Measurements from ENCODE around the gene SEC14L1.
"Not testable (repeated sequence)": the region's sequence is repeated elsewhere in the genome, so short reads cannot be mapped to it uniquely, and the experiment has no call there.

The SEC14L1 gene

DNA sequence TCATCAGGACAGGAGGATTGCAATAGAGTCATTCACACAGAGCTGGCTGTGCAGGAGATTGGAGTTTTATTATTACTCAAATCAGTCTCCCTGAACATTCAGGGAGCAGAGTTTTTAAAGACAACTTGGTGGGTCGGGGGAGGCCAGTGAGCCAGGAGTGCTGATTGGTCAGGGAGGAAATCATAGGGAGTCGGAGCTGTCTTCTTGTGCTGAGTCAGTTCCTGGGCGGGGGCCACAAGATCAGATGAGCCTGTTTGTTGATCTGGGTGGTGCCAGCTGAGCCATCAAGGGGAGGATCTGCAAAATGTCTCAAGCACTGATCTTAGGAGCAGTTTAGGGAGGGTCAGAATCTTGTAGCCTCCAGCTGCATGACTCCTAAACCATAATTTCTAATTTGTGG is 2.9 kb upstream of the SEC14L1 start:
- DNase-seq (ENCODE audit: insufficient read length, low spot score); FAIRE-seq: not testable (repeated sequence)

DNA sequence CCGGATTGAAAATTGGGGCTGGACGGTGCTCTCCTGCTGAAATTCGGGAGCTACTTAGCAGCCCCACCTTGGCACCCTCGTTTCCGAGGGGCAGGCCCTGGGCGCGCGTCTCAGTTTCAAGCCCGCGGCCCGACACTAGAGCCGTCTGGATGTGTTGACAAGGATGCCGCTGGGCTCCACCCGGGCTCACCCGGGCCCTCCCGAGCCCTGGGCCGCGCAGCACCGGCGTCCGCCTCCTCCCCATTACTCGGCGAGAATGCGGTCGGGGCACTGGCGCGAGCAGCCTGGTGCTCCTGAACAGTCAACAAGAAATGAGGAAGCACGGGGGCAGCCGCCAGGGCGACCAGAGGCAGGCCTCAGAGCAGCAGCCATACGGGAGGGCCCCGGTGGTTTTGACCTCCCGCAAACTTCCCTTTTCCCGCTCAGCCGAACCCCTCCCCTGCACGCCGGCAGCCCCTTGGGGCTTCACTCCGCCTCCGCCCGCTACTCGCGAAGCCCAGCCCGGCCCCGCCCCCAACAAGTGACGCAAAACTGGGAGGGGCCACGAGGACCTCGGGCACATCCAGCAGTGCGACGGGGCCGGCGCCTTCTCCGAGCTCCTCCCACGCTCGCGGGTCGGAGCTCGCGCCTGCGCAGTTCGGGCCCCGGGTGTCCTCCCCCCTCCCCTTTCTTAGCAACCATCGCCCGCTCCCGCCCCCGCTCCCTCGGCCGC is 447 bp upstream of the SEC14L1 start:
- DNase-seq (ENCODE audit: insufficient read length, low spot score) (peak; percentile 81), FAIRE-seq (peak; percentile 84)

DNA sequence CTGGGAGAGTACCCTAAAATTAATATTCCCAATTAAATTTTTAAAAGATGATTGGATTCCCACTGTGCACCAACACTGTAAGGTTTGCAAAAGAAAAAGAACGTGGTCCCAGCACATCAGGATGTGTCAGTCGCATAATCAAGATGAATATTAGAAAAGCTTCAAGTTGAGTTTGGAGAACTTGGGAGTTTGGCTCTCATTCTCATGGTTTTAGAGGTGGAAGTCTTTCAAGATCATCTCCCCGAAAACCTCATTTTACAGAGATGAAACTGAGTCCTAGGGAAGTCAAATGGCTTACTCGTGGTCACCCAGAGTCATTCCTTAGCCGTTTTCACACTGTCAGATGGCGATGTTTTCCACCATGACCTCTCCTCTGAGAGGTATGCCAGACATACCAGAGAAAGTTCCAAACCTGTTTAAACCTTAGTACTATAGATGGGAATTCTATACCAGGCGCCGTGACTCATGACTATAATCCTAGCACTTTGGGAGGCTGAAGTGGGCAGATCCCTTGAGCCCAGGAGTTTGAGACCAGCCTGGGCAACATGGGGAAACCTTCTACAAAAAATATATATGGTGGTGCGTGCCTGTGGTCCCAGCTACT is 1.2 kb downstream of the SEC14L1 start:
- DNase-seq (ENCODE audit: insufficient read length, low spot score) (no peak), FAIRE-seq (no peak)

DNA sequence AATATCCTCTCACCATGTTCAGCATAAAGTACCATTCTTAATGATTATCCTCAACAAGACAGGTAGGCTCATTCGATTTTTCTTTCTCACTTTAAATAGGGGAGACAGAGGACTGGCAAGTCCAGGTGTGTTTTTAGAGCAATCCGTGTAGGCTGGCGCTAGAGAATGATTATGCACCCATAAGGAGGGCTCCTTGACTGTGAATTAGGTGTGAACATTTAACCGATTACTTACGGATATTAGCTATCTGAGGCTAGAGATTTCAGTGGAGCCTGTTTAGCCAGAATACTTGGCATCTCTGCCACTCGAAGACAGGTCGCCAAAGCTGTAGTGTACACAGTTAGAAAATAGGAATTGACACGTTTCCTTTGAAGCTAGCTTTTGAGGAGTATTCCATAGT is 1.9 kb downstream of the SEC14L1 start:
- DNase-seq (ENCODE audit: insufficient read length, low spot score) (no peak), FAIRE-seq (peak; percentile 35)

DNA sequence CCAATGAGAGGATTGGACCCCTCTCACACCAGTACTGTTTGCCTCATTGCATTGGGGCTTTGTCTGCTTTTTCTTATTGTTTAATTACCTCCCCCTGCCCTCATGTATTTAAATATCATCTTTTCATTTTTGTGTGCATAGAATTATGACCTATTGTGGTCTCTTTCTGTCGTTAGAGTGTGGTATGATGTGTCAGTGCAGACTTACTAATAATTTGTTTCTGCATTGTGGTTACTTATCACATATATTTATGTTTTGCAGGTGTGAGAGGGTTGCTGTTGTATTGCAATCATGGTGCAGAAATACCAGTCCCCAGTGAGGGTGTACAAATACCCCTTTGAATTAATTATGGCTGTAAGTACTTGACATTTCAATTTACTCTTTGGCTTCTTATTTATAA is 2.5 kb downstream of the SEC14L1 start:
- FAIRE-seq (no peak), DNase-seq (ENCODE audit: insufficient read length, low spot score) (no peak)

DNA sequence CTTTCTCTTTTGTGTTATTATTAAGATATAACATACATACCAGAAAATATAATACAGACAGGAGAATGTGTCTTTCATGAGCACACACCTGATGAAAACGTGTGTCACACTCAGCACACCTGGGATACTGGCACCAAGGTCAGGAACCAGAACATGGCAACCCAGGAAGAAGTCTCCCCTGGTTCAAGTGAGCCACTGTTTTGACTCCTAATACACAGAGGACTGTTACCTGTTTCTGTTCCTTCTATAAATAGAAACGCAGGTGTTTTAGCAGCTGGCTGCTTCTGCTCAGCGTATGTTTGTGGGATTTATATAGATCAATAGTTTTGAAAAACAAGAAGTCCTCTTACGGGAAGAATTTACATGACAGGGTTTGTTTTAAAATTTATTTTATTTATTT is 3.5 kb downstream of the SEC14L1 start:
- FAIRE-seq (peak; percentile 79), DNase-seq (ENCODE audit: insufficient read length, low spot score) (no peak)

DNA sequence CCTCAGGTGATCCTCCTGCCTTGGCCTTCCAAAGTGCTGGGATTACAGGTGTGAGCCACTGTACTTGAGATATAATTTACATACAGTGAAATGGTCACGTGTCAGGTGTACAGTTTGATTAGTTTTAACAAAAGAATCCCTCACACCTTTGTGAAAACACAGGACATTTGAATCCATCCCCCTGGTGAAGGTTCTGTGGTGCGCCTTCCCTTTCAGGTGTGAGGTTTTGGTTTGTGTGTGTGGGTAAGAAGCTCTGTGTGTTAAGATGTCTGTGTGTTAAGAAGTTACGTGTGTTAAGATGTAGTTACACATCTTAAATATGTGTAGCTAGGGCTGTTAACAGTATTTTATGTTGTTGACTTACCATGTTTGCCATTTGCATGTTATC is 4.4 kb downstream of the SEC14L1 start:
- FAIRE-seq (no peak), DNase-seq (ENCODE audit: insufficient read length, low spot score) (no peak)

DNA sequence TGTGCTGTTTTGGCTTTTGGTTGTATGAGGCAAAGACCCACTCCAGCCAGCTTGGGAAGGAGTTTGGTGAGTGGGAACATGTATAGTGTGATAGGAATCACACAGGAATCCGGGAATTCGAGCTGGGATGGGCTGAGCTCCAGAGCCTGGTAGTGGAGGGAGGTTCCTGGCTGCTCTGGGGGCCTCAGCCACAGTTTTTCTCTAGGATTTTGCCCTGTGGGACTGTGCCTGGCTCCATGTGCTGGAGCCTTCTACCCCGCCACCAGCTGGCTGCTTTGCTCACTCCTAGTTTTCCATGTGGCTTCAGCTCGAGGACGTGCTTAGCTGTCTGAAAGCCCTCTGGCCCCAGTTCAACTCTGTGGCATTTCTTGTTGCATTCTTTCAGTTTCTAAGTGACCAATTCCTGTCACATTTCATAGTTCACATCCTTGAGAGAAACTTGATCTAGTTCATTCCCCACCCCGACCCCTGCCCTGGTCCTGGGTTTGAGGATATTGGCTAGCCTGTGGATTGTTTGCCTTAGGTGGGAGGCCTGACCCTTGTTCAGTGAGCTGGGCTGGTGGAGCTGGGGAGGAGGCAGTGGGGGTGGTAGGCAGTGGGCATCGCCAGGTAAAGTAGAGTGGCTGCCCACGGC is 5.0 kb downstream of the SEC14L1 start:
- DNase-seq (ENCODE audit: insufficient read length, low spot score) = no peak
- FAIRE-seq = peak; percentile 93

DNA sequence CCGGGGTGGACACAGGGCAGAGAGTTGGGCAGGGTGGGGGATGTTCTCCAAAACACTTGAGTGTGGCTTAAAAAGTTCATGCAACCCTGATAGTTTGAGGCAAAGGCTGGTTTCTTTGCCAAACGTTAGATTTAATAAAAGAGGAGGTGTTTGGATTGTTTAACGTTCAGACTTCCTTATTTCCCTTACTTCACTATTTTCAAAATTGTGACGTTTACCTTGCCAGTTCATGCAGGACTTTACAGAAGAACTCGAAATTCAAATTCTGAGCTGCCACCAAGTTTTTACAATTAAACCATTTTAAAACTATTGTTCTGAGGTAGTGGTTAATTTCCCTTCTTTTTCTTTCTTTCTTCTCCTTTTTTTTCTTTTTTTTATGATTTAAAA is 5.5 kb downstream of the SEC14L1 start:
- peak; percentile 40 for FAIRE-seq
- no peak for DNase-seq (ENCODE audit: insufficient read length, low spot score)

DNA sequence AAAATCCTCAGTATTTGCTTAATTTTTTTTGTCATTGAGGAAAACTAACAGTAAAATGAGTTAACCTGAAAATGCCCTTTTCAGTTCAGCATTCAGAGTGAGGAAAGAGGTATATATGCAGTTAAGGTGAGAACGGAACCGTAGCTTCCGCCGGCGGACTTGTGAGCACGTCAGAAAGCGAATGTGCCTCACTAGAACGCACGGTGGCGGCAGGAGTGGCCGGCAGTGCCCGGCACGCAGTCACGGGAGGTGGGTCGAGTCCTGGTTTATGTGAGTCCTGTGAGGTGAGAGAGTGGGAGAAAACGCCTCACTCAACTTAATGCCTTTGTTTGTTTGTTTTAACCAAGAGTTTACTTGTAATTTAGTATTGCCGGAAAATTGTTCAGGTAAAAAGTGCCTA is 6.1 kb downstream of the SEC14L1 start:
- DNase-seq (ENCODE audit: insufficient read length, low spot score) (no peak), FAIRE-seq (no peak)

DNA sequence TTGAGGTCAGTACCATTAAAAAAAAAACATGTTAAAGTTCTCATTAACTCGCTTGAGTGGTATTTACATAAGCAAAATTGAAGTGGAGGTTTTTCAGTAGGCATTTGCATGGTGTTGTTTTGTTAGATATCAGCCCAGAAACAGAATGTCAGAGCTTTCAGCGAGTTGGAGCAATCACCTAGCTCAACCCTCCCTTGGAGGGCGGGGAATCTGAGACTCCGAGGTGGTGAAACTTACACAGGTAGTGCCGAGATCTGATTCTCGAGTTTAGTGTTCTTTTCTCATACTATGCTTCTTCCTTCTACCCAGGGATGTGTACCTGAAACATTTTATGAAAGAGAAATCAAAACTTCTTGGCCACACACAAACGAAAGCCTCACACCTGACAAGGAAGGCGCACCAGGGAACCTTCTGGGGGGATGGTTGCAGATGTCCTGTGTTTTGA is 6.6 kb downstream of the SEC14L1 start:
- DNase-seq (ENCODE audit: insufficient read length, low spot score) (no peak), FAIRE-seq (peak; percentile 91)

DNA sequence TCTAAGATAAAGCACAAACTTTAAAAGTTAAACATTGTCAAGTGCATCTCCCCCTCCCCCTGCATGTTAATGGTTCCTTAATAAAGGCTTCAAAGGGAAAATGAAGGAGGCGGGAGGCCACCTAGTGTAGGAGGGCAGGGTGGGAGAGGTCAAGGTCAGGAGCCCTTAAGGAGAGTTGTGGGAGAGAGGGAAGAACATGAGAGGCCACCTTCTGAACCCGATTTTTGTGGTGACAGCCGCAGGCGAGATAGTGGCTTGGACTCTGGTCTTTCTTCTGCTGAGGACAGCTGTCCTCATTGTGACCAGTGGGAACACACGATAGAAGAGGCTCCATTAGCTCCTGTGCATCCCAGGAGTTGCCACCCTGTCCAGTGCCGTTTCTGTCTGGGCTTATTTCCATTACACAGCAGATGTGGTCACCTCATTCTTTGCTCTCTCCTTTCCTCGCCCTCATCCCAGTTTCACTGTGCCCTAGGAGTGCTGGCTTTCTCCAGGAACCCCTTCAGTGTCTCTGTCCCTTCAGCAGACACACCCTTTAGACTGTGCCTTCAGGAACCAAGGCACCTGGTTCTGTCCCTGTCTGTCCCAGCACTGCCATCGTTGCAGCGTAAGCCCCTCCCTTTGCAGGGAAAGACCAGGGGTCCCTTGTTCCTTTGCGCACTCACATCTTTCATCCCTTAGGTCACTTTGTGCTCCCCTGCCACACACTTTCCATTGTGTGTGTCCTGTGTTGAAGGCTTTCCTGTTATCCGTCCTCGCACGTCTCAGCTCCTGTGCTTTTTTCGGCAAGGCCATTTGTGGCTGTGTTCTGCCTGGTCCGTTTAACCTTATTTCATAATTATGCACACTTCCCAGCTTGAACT is 7.5 kb downstream of the SEC14L1 start:
- FAIRE-seq (no peak), DNase-seq (ENCODE audit: insufficient read length, low spot score) (no peak)

DNA sequence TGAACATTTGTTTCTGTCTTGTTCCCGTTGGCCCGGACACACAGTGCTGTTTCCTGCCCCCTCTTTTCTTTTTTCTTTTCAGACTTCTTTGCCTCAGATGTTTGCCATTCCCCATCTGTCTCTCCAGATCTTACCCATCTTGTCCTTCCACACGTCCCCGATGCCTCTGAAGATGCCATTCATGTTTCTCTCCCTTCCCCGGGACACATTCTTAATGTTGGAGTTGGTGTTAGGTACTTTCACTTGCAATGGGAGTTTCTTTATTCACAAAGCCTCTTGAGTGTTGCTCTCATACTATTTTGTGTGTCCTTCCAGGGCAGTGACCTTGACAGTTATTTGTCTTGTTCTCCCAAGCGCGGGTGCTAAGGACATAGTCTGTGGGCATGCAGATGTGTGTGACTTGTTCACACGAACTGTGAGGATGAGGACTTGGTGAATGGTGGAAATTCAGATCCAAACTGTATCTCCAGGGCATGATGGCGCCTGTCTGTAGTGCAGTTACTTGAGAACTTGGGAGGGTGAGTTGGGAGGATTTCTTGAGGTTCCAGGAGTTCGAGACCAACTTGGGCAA is 8.3 kb downstream of the SEC14L1 start:
- no peak for FAIRE-seq
- no peak for DNase-seq (ENCODE audit: insufficient read length, low spot score)

DNA sequence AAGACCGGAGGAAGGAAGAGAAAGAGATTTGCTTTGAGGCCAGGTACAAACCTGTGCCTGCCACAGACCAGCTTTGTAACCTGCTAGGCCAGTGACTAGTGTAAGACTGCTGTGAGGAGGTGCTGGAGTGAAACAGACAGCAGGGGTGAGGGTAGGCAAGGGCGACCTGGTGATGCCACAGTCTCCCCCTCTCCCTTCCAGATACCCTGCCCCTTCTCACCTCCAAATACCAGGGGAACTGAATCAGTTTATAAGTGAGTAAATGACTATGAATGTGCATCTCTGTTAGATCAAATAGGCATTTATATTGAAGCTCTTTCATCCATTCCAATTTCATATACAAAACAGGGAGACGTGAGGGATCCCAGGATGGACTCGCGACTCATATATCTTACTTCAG is 9.4 kb downstream of the SEC14L1 start:
- FAIRE-seq (no peak), DNase-seq (ENCODE audit: insufficient read length, low spot score) (no peak)

DNA sequence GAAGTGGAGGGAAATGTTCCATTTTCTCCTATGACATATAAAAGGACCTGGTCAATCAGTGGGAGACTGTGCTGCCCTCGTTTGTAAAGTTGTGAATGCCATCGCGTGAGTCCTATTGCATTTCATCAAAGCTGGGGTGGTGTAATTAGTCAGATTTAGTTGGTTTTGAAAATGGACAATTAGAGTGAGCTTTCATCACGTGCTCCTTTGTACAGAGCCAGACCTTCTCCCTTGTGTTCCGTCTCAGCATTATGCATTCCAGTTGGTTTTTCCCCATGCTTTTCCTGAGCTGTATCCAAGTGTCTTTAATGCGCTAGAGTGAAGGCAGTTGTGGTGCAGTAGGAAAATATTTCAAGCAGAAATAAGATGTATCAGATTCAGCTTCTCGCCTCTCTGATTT is 10.4 kb downstream of the SEC14L1 start:
- no peak for DNase-seq (ENCODE audit: insufficient read length, low spot score)
- FAIRE-seq = no peak

DNA sequence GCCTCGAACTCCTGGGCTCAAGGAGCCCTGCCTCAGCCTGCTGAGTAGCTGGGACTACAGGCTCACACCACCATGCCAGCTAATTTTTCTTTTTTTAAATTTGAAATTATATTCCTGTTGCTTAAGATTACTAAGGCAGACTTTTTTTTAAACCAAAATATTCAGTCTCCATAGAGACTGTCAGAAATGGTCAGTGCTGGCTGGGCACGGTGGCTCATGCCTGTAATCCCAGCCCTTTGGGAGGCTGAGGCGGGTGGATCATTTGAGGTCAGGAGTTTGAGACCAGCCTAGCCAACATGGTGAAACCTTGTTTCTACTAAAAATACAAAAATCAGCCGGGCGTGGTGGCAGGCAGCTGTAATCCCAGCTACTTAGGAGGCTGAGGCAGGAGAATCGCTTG is 11.3 kb downstream of the SEC14L1 start:
- not testable (repeated sequence) for FAIRE-seq; DNase-seq (ENCODE audit: insufficient read length, low spot score)

DNA sequence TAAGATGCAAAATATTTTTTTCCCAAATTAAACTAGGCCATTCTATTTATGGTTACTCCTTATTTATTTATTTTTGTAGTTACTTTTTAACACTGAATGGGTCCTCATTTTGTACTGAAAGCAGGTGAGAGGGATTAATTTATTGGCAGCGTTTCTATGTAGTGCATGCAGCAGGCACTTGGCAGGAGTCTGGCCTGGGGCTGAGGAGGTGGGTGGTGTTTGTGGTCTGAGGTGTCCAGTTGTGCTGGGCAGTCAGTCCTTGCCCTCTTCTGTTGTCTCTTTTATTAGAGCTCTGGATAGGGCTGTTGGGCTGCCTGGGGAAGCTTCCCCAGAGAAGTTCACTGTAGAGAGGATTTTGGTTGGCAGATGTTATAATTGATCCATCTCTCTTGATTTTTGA is 12.7 kb downstream of the SEC14L1 start:
- no peak for FAIRE-seq
- no peak for DNase-seq (ENCODE audit: insufficient read length, low spot score)

DNA sequence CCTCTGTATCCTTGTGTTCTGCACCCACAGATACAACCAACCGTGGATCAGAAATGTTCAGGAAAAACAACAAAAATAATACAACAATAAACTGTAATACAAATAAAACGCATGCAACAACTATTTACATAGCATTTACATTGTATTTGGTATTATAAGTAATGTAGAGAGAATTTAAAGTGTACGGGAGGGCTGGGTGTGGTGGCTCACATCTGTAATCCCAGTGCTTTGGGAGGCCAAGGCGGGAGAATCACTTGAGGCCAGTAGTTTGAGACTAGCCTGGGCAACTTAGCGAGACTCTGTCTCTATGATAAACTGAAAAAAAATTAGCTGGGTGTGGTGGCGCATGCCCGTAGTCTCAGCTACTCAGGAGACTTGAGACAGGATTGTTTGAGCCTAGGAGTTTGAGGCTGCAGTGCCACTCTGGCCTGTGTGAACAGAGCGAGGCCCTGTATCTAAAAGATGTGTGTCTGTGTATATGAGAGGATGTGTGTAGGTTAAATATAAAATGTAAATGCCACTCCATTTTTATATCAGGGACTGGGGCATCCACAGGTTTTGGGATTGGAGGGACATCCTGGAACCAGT is 13.3 kb downstream of the SEC14L1 start:
- no peak for FAIRE-seq

DNA sequence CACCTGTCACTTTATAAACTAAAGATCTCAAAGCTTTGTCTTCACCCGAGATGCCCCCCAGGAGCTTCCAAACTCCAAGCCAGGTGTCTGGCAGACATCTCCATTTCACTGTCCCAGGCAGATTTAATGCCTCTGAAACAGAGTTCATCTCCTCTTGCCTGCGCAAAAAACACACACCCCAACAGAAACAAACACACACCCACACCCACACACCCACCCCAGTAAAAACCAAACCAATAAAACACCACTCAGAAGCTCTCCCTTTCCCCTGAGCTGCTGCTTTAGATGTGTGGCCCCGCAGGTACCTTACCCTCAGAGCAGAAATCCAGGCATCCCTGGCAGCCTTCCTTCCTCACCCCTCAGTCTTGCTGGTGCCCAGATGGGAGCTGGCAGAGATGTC is 14.4 kb downstream of the SEC14L1 start:
- FAIRE-seq (no peak), DNase-seq (ENCODE audit: insufficient read length, low spot score) (no peak)

More for the DNA sequence above, 13.3 kb downstream of the SEC14L1 start:
- no peak for DNase-seq (ENCODE audit: insufficient read length, low spot score)

DNA sequence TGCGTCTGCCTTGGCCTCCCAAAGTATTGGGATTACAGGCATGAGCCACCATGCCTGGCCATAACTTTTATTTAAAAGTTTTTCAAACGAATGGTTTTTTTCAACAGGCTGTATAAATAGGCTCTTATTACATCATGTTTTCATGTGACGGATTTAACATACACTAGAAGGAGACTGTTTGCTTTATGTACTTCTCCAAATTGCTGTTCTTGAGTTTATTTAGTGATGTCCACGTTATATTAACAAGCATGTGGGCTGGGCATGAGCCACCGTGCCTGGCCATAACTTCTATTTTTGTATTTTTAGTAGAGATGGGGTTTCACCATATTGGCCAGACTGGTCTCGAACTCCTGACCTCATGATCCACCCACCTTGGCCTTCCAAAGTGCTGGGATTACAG is 17.0 kb downstream of the SEC14L1 start:
- not testable (repeated sequence) for FAIRE-seq; DNase-seq (ENCODE audit: insufficient read length, low spot score)
